Upper lobe of left lung (tissue), 4 donors: ENCODE measurements around the gene EVA1B.

ENCODE experiments used
- EP300 ChIP-seq, 4 donors: sonication (generic); formaldehyde crosslinking; IDR thresholded peaks; one replicate each; pipeline ENCODE4 v1.5.1; 2017; ENCODE audit warnings: antibody characterized with exemption in 4 of 4, control low read depth in 2 of 4
- POLR2AphosphoS5 ChIP-seq, 2 donors: sonication (generic); formaldehyde crosslinking; IDR thresholded peaks; one replicate each; pipeline ENCODE4 v1.5.1; 2017; ENCODE audit warnings: antibody characterized with exemption in 2 of 2
- TF ChIP-seq, protein P1 (sequence below), 6 experiments: fragments of 450-650 bp in 4 of 6; fragments of 200-600 bp in 2 of 6; sonication (generic) in 2 of 6; IDR thresholded peaks; one replicate each; pipeline ENCODE4 v1.5.1; 2016 to 2019; ENCODE audit warnings: antibody characterized with exemption in 6 of 6

DNA sequence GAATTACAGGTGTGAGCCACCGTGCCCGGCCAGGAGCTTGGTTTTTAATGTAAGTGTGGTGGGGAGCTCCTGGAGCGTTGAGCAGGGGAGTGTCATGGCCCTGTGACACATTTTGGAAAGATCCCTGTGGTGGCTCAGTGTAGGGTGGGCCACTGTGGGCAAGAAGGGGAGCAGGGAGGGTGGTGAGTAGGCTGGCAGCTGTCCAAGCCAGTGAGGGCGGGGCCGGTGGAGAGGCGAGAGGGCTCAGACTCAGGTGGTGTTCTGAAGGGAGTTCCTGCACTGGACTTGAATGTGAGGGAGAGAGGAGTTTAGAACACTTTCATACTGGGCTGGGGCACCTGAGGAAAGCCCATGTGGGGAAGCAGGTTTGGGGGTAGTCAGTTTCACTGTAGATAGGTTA, 3.1 kb upstream of the EVA1B start:
- TF ChIP-seq, protein P1, sequence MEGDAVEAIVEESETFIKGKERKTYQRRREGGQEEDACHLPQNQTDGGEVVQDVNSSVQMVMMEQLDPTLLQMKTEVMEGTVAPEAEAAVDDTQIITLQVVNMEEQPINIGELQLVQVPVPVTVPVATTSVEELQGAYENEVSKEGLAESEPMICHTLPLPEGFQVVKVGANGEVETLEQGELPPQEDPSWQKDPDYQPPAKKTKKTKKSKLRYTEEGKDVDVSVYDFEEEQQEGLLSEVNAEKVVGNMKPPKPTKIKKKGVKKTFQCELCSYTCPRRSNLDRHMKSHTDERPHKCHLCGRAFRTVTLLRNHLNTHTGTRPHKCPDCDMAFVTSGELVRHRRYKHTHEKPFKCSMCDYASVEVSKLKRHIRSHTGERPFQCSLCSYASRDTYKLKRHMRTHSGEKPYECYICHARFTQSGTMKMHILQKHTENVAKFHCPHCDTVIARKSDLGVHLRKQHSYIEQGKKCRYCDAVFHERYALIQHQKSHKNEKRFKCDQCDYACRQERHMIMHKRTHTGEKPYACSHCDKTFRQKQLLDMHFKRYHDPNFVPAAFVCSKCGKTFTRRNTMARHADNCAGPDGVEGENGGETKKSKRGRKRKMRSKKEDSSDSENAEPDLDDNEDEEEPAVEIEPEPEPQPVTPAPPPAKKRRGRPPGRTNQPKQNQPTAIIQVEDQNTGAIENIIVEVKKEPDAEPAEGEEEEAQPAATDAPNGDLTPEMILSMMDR (IDR thresholded peaks at IDR 0.05): no peak
- TF ChIP-seq EP300 (IDR thresholded peaks at IDR 0.05): no peak
- no peak for TF ChIP-seq POLR2AphosphoS5 (IDR thresholded peaks at IDR 0.05)
